Measurements from ENCODE around the gene CASP9. TPM values are rescaled to one million over a fixed set of nuclear protein-coding genes. Genes with fewer than 3 reads are reported as not detected.
A peak's percentile ranks its signal among the peaks of the same experiment; 100 is the strongest.

CASP9 gene
- total RNA-seq, 1 experiment from 2014 or later = 8.0 TPM

DNA sequence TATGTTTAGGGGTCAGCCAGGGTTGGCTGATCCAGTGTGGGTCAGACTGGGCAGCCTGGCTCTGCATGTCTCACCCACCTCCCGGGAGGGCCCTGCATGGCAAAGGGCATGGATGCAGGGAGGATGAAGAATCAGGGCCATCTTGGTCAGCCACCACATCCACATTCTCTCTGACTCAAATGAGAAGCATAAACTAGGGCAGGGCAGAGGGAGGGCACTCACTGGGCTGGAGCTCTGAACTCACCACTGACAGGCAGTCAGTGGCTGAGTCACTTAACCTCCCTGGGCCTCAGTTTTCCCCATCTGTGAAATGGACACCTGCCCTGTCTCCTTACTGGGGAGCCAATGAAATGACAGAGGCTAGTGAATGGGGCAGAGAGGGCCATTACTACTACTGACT is 71.8 kb downstream of the CASP9 start:
- no peak overlapping the region for H3K4me2 ChIP-seq (ENCODE audit: low read length)
- POLR2A ChIA-PET (ENCODE audit: unreplicated experiment) = no interaction called here
- DNase-seq = peak; percentile 11
- H2AFZ ChIP-seq (ENCODE audit: low read length) = no peak overlapping the region
- no peak for TF ChIP-seq EZH2phosphoT487 (IDR thresholded peaks at IDR 0.05; ENCODE audit: borderline replicate concordance, low read length)
- TF ChIP-seq, protein P1, sequence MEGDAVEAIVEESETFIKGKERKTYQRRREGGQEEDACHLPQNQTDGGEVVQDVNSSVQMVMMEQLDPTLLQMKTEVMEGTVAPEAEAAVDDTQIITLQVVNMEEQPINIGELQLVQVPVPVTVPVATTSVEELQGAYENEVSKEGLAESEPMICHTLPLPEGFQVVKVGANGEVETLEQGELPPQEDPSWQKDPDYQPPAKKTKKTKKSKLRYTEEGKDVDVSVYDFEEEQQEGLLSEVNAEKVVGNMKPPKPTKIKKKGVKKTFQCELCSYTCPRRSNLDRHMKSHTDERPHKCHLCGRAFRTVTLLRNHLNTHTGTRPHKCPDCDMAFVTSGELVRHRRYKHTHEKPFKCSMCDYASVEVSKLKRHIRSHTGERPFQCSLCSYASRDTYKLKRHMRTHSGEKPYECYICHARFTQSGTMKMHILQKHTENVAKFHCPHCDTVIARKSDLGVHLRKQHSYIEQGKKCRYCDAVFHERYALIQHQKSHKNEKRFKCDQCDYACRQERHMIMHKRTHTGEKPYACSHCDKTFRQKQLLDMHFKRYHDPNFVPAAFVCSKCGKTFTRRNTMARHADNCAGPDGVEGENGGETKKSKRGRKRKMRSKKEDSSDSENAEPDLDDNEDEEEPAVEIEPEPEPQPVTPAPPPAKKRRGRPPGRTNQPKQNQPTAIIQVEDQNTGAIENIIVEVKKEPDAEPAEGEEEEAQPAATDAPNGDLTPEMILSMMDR (conservative IDR thresholded peaks at IDR 0.05; ENCODE audit: low read depth, low read length) = no peak
- no peak for TF ChIP-seq EZH2 (IDR thresholded peaks at IDR 0.05; ENCODE audit: low read length, unreplicated experiment)
- H3K4me1 ChIP-seq (ENCODE audit: insufficient read depth, low read length) = peaks cover 11% of the 10 kb centered on the region; the same call in 1 of the 2 replicates
- no peaks in the 10 kb centered on the region for H3K9me3 ChIP-seq (ENCODE audit: low read length)
- no peaks in the 10 kb centered on the region for H3K9me2 ChIP-seq (replicated peaks; ENCODE audit: low read length)
- H3K9ac ChIP-seq (ENCODE audit: low read length) = no peak overlapping the region
- H3K27me3 ChIP-seq (ENCODE audit: low read length) = no peaks in the 10 kb centered on the region
- no TSS peak for BruUV-seq (replicated peaks)
- H4K20me1 ChIP-seq (ENCODE audit: low read length) = no peaks in the 10 kb centered on the region
- H3K27ac ChIP-seq (ENCODE audit: low read length) = no peak overlapping the region
- H3K4me3 ChIP-seq (ENCODE audit: low read length) = no peak overlapping the region
- intact Hi-C loops (cut with micrococcal nuclease) = loop anchor here (5.0 kb wide), 1 partner anchor 50 kb away; no protein-coding TSS in a partner anchor
- no peaks in the 10 kb centered on the region for H3F3A ChIP-seq (ENCODE audit: low read length, unreplicated experiment)
- CTCF ChIA-PET = no interaction called here
- H3K79me2 ChIP-seq (ENCODE audit: low read length) = no peaks in the 10 kb centered on the region
- no peaks in the 10 kb centered on the region for H3K36me3 ChIP-seq (ENCODE audit: low read depth, low read length)
- ATAC-seq = no peak

DNA sequence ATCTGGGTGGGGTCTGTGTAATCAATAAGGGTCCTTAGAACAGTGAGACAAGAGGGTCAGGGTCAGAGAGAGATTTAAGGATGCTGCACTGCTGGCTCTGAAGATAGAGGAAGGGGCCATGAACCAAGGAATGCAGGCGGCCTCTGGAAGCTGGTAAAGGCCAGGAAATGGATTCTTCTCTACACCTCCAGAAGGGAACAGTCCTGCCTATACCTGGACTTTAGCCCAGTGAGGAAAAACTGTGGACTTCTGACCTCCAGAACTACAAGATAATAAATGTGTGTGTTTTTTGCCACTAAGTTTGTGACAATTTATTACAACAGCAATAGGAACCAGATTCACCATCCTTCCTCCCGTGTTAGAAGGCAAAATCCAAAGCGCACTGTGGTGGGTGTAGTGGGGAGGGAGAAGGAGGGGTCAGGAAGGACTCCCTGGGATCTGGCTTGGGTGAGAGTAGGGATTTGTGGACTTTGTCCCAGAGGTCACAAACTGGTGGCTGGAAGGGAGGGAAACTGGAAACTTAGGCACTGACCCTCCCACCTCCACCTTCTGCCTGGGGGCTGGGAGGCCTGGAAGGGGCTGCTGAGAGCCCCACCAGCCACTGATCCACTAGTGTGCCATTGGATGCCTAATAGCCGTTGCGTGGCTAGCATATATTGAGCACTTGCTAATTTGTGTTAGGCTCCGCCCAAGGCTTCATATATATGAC is 72.8 kb downstream of the CASP9 start:
- Histone ChIP-seq H3K4me1 (ENCODE audit: insufficient read depth, low read length) (peaks cover 11% of the 10 kb centered on the region; the same call in 1 of the 2 replicates), H3K27ac (ENCODE audit: low read length) (no peak overlapping the region), H3F3A (ENCODE audit: low read length, unreplicated experiment) (no peaks in the 10 kb centered on the region), H3K9ac (ENCODE audit: low read length) (no peak overlapping the region), H3K4me3 (ENCODE audit: low read length) (no peak overlapping the region), H3K4me2 (ENCODE audit: low read length) (no peak overlapping the region), H3K79me2 (ENCODE audit: low read length) (no peaks in the 10 kb centered on the region), H3K36me3 (ENCODE audit: low read depth, low read length) (no peaks in the 10 kb centered on the region), H3K27me3 (ENCODE audit: low read length) (no peaks in the 10 kb centered on the region), H3K9me2 (replicated peaks; ENCODE audit: low read length) (no peaks in the 10 kb centered on the region), H3K9me3 (ENCODE audit: low read length) (no peaks in the 10 kb centered on the region), H4K20me1 (ENCODE audit: low read length) (no peaks in the 10 kb centered on the region), H2AFZ (ENCODE audit: low read length) (no peak overlapping the region)
- TF ChIP-seq EZH2 (IDR thresholded peaks at IDR 0.05; ENCODE audit: low read length, unreplicated experiment) (no peak), EZH2phosphoT487 (IDR thresholded peaks at IDR 0.05; ENCODE audit: borderline replicate concordance, low read length) (no peak)
- TF ChIP-seq, protein P1 (conservative IDR thresholded peaks at IDR 0.05; ENCODE audit: low read depth, low read length) = no peak
- no TSS peak for BruUV-seq (replicated peaks)
- ChIA-PET CTCF (no interaction called here), POLR2A (ENCODE audit: unreplicated experiment) (interaction anchor here (0.6 kb wide), 1 partner anchor 179 kb away, joined by 4 read pairs; no protein-coding TSS in a partner anchor)
- ATAC-seq (no peak), DNase-seq (no peak)
- intact Hi-C loops (cut with micrococcal nuclease) = loop anchor here (5.0 kb wide), 1 partner anchor 51 kb away; no protein-coding TSS in a partner anchor

DNA sequence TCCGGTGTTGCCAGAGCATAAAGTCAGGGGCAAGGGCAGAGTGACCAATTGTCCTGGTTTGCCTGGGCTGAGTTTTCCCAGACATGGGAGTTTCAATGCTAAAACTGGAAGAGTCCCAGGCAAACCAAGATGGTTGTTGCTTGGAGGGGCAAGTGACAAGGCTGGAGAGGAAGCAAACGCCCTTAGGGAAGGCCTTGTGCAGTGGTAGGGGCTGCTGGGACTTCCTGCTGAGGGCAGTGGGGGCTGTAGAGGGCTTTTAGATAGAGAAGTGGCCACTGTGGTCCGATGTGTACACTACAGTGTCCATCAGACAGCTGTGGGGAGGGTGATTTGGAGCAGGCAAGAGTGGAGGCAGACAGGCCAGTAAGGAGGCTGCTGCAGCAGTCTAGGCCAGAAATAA is 74.4 kb downstream of the CASP9 start:
- no peak for TF ChIP-seq EZH2phosphoT487 (IDR thresholded peaks at IDR 0.05; ENCODE audit: borderline replicate concordance, low read length)
- TF ChIP-seq, protein P1 (conservative IDR thresholded peaks at IDR 0.05; ENCODE audit: low read depth, low read length) = no peak
- TF ChIP-seq EZH2 (IDR thresholded peaks at IDR 0.05; ENCODE audit: low read length, unreplicated experiment) = no peak
- Histone ChIP-seq H3K9me2 (replicated peaks; ENCODE audit: low read length) (no peaks in the 10 kb centered on the region), H3K4me2 (ENCODE audit: low read length) (no peak overlapping the region), H3F3A (ENCODE audit: low read length, unreplicated experiment) (no peaks in the 10 kb centered on the region), H3K36me3 (ENCODE audit: low read depth, low read length) (no peaks in the 10 kb centered on the region), H3K27ac (ENCODE audit: low read length) (no peak overlapping the region), H2AFZ (ENCODE audit: low read length) (no peak overlapping the region), H3K9me3 (ENCODE audit: low read length) (no peaks in the 10 kb centered on the region), H3K4me1 (ENCODE audit: insufficient read depth, low read length) (peaks cover 9% of the 10 kb centered on the region; the same call in 1 of the 2 replicates), H3K4me3 (ENCODE audit: low read length) (no peak overlapping the region), H3K27me3 (ENCODE audit: low read length) (no peaks in the 10 kb centered on the region), H3K79me2 (ENCODE audit: low read length) (no peaks in the 10 kb centered on the region), H3K9ac (ENCODE audit: low read length) (no peak overlapping the region), H4K20me1 (ENCODE audit: low read length) (no peaks in the 10 kb centered on the region)
- no peak for DNase-seq
- no peak for ATAC-seq
- no TSS peak for BruUV-seq (replicated peaks)
- POLR2A ChIA-PET (ENCODE audit: unreplicated experiment) = no interaction called here
- CTCF ChIA-PET = no interaction called here
- intact Hi-C loops (cut with micrococcal nuclease) = no loop called here
